ENCODE data around the gene EPHA2. TPM values are rescaled to one million over a fixed set of nuclear protein-coding genes. Genes with fewer than 3 reads are reported as not detected.
A peak's percentile ranks its signal among the peaks of the same experiment; 100 is the strongest.

Gene EPHA2
- total RNA-seq, 2 experiments from 2014 or later, result 0.15 TPM; not detected in 1

- peak; percentile 66 for DNase-seq (ENCODE audit: low spot score)
- intact Hi-C loops (cut with micrococcal nuclease; ENCODE audit: unreplicated experiment), result no loop called here
- peaks cover 5% of the 10 kb centered on the region for H3K4me1 ChIP-seq (ENCODE audit: insufficient read depth, low read length, poor library complexity, severe bottlenecking)
- no TSS peak for BruUV-seq (replicated peaks)
- no peak overlapping the region for H3K4me2 ChIP-seq (ENCODE audit: low read length)
- H3K36me3 ChIP-seq (ENCODE audit: insufficient read depth, low read length), result no peaks in the 10 kb centered on the region
- H3K9me3 ChIP-seq (ENCODE audit: low read length), result no peaks in the 10 kb centered on the region
- H3K4me3 ChIP-seq (ENCODE audit: low read depth, low read length, poor library complexity, severe bottlenecking), result no peak overlapping the region
- H3K27ac ChIP-seq (ENCODE audit: low read depth, low read length, poor library complexity, severe bottlenecking), result no peak overlapping the region
- no peak overlapping the region for H2AFZ ChIP-seq (ENCODE audit: low read length)
- H4K20me1 ChIP-seq (ENCODE audit: insufficient read depth, low read length), result no peaks in the 10 kb centered on the region
- POLR2A ChIA-PET, result no interaction called here
- TF ChIP-seq, protein P1, sequence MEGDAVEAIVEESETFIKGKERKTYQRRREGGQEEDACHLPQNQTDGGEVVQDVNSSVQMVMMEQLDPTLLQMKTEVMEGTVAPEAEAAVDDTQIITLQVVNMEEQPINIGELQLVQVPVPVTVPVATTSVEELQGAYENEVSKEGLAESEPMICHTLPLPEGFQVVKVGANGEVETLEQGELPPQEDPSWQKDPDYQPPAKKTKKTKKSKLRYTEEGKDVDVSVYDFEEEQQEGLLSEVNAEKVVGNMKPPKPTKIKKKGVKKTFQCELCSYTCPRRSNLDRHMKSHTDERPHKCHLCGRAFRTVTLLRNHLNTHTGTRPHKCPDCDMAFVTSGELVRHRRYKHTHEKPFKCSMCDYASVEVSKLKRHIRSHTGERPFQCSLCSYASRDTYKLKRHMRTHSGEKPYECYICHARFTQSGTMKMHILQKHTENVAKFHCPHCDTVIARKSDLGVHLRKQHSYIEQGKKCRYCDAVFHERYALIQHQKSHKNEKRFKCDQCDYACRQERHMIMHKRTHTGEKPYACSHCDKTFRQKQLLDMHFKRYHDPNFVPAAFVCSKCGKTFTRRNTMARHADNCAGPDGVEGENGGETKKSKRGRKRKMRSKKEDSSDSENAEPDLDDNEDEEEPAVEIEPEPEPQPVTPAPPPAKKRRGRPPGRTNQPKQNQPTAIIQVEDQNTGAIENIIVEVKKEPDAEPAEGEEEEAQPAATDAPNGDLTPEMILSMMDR (conservative IDR thresholded peaks at IDR 0.05; ENCODE audit: low read length), result peak; percentile 94
- no peak for TF ChIP-seq EZH2phosphoT487 (IDR thresholded peaks at IDR 0.05; ENCODE audit: borderline replicate concordance, low read depth, low read length)
- H3K79me2 ChIP-seq (ENCODE audit: insufficient read depth, low read depth, low read length), result no peaks in the 10 kb centered on the region
- CTCF ChIA-PET (ENCODE audit: unreplicated experiment), result interaction anchor here (0.5 to 0.9 kb wide), 5 partner anchors 42 to 287 kb away, joined by 3 to 8 read pairs (median 3); no protein-coding TSS in a partner anchor
- no peaks in the 10 kb centered on the region for H3K9me2 ChIP-seq (ENCODE audit: insufficient read depth, low read length)
Observed at GRCh38 chr1:16082283-16083038, 73.4 kb downstream of the EPHA2 start.

GRCh38 chr1:16081636-16082035 lies 74.2 kb downstream of the EPHA2 start:
- no peak for DNase-seq (ENCODE audit: low spot score)
- TF ChIP-seq EZH2phosphoT487 (IDR thresholded peaks at IDR 0.05; ENCODE audit: borderline replicate concordance, low read depth, low read length), result no peak
- TF ChIP-seq, protein P1 (conservative IDR thresholded peaks at IDR 0.05; ENCODE audit: low read length), result no peak
- Histone ChIP-seq H3K27ac (ENCODE audit: low read depth, low read length, poor library complexity, severe bottlenecking) (no peak overlapping the region), H3K9me3 (ENCODE audit: low read length) (no peaks in the 10 kb centered on the region), H3K4me1 (ENCODE audit: insufficient read depth, low read length, poor library complexity, severe bottlenecking) (peaks cover 5% of the 10 kb centered on the region), H2AFZ (ENCODE audit: low read length) (no peak overlapping the region), H3K79me2 (ENCODE audit: insufficient read depth, low read depth, low read length) (no peaks in the 10 kb centered on the region), H3K4me3 (ENCODE audit: low read depth, low read length, poor library complexity, severe bottlenecking) (no peak overlapping the region), H4K20me1 (ENCODE audit: insufficient read depth, low read length) (no peaks in the 10 kb centered on the region), H3K4me2 (ENCODE audit: low read length) (no peak overlapping the region), H3K36me3 (ENCODE audit: insufficient read depth, low read length) (no peaks in the 10 kb centered on the region), H3K9me2 (ENCODE audit: insufficient read depth, low read length) (no peaks in the 10 kb centered on the region)
- BruUV-seq (replicated peaks), result no TSS peak
- intact Hi-C loops (cut with micrococcal nuclease; ENCODE audit: unreplicated experiment), result no loop called here
- ChIA-PET POLR2A (no interaction called here), CTCF (ENCODE audit: unreplicated experiment) (interaction anchor here (0.6 kb wide), 1 partner anchor 118 kb away, joined by 3 read pairs; no protein-coding TSS in a partner anchor)

All from OCI-LY7 (cell line).